Hematopoietic multipotent progenitor cell treated with erythropoietin and hydrocortisone succinate and interleukin-3 and kit ligand, for 17 days (in vitro differentiated cells): ENCODE data around the gene DLL4.

Experiments used
- DNase-seq: peaks from one replicate; pipeline ENCODE4 v3.0.0-alpha.2; 2015; ENCODE audit warnings: low spot score

DLL4 gene

GRCh38 chr15:40926659-40927494 lies 2.3 kb upstream of the DLL4 start:
- DNase-seq, result no peak

GRCh38 chr15:40927495-40927872 lies 1.7 kb upstream of the DLL4 start:
- no peak for DNase-seq

DNA sequence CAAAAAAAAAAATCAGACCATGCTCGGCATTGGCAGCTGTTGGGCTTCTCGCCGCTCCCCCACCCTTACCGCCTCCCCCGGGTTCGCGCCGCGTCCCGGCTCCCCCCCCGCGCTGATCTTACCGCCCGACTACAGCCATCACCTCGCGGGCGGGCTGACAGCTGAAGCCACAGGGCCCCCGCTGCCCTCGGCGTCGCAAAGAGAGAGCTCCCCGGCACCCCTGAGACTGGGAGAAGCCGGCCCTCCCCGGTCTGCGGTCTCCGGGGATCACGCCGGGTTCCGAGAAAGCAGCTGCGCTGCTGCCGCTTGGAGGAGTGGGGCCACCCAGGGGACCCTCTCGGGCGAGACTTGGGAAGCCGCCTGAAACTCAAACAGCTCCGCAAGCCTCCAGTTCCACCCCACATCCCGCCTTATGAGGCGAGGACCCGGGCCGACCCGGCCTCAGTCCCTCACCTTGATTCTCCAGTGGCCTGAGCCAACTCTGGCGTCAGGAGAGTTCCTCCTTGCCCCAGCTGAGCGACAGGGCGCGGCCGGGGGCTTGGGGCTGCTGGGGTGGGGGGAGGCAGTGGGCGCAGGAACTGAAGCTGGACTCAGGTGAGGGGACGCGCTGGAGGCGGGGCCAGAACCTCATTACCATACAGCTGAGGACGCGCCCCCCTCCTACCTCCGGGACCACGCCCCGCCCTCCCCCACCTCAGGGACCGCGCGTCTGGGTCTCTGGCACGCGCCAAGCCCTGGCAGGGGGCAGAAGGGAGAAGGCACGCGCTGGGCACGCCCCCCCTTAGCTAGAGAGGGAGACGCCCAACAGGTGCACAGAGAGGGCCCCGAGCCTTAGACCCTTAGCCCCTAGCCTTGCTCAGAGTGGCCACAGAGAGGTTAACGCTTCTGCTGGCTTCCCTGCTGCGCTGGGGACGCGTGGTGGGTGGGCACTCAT lies 1.0 kb upstream of the DLL4 start:
- no peak for DNase-seq

GRCh38 chr15:40929660-40930429 lies 705 bp downstream of the DLL4 start:
- DNase-seq, result no peak

- no peak for DNase-seq
These were observed 1.5 kb downstream of the DLL4 start for GRCh38 chr15:40930430-40931299.

- DNase-seq, result no peak
These were observed 2.4 kb downstream of the DLL4 start for GRCh38 chr15:40931300-40932142.

GRCh38 chr15:40932156-40932555 lies 3.0 kb downstream of the DLL4 start:
- no peak for DNase-seq

DNA sequence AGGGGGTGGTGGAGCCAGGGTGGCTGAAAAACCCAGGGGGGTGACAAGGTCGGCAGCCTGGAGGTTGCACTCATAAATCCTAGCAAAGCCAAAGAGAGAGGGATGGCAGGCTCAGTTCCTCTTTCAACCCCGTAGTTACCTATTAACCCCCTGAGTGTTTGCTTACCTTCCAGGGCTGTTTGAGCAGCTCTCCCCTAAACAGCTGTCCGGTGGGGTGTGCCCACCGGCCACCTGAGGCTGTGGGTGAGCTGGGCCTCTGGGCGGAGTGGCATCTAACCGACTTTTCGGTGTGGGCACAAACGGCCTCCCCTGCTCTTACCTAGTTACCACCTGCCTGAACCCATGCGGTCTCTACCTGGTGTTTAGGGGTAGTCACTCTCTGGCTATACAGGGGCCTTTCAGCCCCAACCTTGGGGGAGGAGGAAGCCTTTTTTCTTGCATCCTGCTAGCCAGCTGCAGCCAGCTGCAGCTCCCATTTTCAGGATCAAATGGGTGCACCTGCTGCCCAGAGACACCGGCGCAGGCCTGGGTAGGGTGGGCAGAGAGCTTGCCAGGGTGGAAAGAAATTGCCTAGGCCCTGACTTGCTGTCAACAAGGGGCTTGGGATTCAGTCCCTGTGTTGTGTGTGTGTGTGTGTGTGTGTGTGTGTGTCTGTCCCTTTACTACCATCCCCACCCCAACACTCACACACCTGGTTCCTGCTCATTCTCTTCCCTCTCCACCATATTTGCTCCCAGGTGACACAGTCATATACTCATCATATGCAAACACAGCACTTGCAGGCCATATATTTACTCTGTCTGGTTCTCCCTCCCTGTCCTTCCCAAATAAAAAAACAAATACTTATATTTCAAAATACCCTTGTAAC lies 3.7 kb downstream of the DLL4 start:
- no peak for DNase-seq

- DNase-seq, result no peak
These were observed 4.4 kb downstream of the DLL4 start for GRCh38 chr15:40933517-40933902.

- DNase-seq, result no peak
These were observed 5.3 kb downstream of the DLL4 start for GRCh38 chr15:40934457-40934856.

- DNase-seq, result no peak
These were observed 7.1 kb downstream of the DLL4 start for GRCh38 chr15:40936234-40936708.

DNA sequence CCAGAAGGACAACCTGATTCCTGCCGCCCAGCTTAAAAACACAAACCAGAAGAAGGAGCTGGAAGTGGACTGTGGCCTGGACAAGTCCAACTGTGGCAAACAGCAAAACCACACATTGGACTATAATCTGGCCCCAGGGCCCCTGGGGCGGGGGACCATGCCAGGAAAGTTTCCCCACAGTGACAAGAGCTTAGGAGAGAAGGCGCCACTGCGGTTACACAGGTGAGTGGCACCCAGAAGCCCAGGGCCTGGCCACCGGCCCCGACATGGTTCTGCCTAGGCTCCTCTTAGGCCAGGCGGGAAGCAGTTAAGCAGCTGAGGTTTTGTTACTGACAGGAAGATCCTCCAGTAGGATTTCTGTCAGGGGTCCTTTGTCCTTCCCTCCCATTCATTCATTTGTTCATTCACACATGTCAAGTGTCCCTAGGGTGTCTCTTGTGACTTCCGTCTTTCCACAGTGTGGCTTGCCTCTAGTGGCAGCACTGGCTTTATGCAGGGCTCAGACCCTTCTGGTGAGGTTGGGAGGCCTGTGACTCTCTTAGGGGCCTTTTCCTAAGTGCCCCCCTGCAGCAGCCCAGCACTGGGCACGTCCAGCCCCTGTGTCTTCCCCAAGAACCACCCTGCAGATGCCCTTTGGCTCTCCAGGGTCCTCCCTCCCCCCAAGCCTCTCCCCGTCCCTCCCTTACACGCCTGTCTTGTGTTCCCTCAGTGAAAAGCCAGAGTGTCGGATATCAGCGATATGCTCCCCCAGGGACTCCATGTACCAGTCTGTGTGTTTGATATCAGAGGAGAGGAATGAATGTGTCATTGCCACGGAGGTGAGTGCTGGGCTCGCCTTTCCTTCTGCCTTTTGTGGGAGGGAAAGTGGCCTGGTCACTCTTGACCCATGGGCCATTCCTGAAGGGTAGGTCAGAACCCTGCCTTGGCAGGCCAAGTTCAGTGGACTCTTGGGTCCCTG lies 7.8 kb downstream of the DLL4 start:
- DNase-seq, result no peak

DNA sequence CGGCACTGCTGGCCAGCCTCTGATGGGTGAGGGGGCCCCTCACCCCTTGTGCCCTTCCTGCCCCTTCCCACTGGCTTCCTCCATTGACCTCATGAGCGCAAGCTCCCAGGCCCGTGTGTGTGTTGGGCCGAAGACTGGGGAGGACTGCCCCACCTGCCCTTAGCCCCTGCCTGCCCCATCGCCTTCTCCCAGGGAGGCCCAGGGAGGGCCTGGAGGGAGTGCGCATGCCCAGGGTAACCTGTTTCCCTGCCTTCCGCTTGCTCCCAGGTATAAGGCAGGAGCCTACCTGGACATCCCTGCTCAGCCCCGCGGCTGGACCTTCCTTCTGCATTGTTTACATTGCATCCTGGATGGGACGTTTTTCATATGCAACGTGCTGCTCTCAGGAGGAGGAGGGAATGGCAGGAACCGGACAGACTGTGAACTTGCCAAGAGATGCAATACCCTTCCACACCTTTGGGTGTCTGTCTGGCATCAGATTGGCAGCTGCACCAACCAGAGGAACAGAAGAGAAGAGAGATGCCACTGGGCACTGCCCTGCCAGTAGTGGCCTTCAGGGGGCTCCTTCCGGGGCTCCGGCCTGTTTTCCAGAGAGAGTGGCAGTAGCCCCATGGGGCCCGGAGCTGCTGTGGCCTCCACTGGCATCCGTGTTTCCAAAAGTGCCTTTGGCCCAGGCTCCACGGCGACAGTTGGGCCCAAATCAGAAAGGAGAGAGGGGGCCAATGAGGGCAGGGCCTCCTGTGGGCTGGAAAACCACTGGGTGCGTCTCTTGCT lies 8.8 kb downstream of the DLL4 start:
- no peak for DNase-seq

GRCh38 chr15:40938536-40938870 lies 9.4 kb downstream of the DLL4 start:
- DNase-seq, result no peak

DNA sequence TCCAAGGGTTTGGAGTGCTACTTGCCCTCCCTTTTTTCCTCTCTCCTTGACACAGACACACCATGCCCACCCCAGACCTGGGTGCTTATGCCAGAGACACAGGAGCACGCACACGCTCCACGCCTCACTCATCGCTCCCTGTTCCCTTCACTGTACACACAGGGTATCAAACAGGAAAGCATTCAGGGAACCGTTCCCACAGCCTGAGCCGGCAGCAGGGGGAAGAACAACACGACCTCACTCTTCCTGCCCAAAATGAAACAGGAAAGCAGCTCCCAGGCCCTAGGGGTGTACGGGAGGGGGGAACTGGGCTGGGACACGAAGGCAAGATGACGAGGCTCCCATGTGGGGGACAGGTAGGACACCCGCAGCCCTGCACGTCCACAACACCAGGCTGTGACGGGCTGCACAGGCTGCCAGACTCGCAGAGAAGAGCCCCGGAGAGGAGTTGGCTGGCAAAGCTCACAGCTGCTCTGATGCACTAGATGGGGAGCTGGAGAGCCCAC lies 11.2 kb downstream of the DLL4 start:
- no peak for DNase-seq

- no peak for DNase-seq
These were observed 12.0 kb downstream of the DLL4 start for GRCh38 chr15:40941068-40941527.
